ENCODE data around the gene MS4A3.
"Not testable (repeated sequence)": the region's sequence is repeated elsewhere in the genome, so short reads cannot be mapped to it uniquely, and the experiment has no call there.

Gene MS4A3

DNA sequence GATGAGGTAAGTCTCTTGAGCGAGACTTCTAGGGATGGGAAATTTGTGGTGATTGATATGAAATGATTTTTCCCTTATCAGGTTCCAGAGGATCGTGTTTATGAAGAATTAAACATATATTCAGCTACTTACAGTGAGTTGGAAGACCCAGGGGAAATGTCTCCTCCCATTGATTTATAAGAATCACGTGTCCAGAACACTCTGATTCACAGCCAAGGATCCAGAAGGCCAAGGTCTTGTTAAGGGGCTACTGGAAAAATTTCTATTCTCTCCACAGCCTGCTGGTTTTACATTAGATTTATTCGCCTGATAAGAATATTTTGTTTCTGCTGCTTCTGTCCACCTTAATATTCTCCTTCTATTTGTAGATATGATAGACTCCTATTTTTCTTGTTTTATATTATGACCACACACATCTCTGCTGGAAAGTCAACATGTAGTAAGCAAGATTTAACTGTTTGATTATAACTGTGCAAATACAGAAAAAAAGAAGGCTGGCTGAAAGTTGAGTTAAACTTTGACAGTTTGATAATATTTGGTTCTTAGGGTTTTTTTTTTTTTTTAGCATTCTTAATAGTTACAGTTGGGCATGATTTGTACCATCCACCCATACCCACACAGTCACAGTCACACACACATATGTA lies 39.1 kb downstream of the MS4A3 start:
- DNase-seq (ENCODE audit: low read depth in 2 of 2), result no peak

- DNase-seq (ENCODE audit: low read depth in 2 of 2), result no peak
These were observed 40.7 kb downstream of the MS4A3 start for GRCh38 chr11:60097189-60097588.

DNA sequence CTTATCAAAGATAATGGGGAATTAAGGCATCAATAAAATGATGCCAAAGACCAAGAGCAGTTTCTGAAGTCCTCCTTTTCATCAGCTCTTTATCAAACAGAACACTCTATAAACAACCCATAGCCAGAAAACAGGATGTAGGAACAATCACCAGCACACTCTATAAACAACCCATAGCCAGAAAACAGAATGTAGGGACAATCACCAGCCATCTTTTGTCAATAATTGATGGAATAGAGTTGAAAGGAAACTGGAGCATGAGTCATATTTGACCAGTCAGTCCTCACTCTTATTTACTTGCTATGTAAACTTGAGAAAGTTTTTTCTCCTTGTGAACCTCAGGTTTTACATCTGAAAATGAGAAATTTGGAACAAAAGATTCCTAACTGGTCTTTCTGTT lies 42.0 kb downstream of the MS4A3 start:
- DNase-seq (ENCODE audit: low read depth in 2 of 2), result no peak

DNA sequence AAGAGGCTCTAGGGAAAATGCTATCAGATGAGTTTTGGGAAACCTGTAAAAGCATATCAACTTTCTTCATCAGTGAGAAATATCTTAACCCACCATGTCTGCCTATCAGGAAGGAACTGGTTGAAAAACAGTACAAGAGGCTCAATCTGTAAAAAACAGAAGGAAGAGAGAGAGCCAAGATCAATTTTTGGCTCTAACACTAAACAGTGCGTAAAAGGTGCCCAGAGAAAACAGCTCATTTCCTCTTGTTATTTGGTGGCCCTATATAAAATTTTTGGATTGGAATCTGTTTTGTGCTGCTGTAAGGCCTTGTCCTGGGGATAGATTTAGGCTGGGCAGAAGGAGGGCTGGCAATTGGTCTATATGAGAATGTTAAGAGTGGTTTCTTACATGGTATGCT lies 44.1 kb downstream of the MS4A3 start:
- no peak for DNase-seq (ENCODE audit: low read depth in 2 of 2)

- DNase-seq (ENCODE audit: low read depth in 2 of 2), result not testable (repeated sequence)
These were observed 44.9 kb downstream of the MS4A3 start for GRCh38 chr11:60101368-60101767.

DNA sequence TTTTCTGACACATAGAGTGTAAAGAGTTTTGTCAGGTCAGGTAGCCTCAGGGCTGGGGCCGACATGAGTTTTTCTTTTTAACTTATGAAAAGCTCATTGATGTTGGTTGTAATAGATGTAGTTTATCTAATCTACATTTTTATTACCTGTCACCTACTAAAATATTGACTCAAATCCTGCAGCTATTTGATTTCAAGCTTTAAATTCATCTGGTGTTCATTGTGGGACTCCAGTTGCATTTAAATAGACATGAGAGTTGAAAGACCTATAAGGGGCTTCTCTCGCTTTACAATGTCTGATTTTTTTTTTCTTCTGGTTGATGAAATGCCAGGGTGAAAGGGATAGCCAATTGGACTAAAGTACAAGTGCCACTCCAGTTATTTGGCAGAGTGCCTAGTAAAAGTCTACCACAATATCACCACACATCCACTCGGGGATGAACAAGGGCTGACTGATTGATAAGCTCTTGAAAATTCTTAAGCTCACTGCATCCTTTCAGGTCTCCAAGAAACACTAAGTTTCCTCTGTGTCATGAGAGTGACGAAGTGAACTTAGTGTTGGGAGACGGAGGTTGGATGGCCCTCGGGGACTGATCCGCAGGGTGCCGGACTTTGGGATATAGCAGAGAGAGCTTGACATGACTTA lies 48.1 kb downstream of the MS4A3 start:
- DNase-seq (ENCODE audit: low read depth in 2 of 2), result not testable (repeated sequence)

DNA sequence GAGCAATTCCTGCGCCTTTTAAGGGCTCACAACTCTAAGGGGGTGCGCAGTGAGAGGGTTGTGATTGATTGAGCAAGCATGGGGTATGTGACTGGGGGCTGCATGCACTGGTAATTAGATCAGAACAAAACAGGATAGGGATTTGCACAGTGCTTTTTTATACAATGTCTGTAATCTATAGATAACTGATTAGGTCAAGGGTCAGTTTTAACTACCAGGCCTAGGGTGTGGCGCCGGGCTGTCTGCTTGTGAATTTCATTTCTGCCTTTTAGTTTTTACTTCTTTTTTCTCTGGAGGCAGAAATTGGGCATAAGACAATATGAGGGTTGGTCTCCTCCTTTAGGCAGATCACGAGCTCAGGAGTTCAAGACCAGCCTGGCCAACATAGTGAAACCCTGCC lies 52.2 kb downstream of the MS4A3 start:
- DNase-seq (ENCODE audit: low read depth in 2 of 2), result not testable (repeated sequence)

GRCh38 chr11:60111793-60112192 lies 55.3 kb downstream of the MS4A3 start:
- DNase-seq (ENCODE audit: low read depth in 2 of 2), result no peak

- no peak for DNase-seq (ENCODE audit: low read depth in 2 of 2)
These were observed 60.7 kb downstream of the MS4A3 start for GRCh38 chr11:60116996-60117790.

DNA sequence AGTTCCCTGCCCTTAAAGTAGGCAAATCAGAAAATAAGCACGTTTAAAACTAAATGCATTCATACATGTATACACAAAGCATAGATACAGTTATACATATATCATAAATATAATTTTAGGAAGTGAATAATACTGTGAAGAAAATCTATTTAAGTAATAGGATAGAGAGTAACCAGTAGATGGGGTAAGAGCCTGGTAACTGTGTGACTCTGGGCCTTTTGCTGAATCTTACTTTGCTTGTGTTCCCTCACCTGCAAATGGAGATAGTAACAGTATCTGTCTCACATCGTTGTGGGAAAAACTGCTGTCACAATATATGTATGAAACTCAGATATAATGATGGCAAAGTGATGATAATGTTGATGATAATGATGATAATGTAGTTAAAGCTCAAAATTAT lies 61.9 kb downstream of the MS4A3 start:
- no peak for DNase-seq (ENCODE audit: low read depth in 2 of 2)

DNA sequence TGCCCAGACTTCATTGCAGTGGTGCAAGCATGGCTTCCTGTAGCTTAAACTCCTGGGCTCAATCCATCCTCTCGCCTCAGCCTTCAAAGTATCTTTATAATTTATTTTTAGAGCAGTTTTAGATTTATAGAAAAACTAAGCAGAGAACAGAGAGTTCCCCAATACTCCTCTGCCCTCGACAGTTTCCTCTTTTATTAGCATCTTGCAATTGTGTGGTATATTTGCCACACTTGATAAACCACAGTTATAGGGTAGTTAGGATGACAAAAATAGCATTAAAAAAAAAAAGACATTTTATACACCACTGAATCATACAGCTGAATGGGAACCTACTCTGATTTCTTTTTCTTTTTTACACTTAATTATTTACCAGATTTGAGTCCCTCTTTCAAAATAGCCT lies 63.2 kb downstream of the MS4A3 start:
- no peak for DNase-seq (ENCODE audit: low read depth in 2 of 2)
